ENCODE results near the gene GALNT2. TPM values are rescaled to one million over a fixed set of nuclear protein-coding genes. Genes with fewer than 3 reads are reported as not detected.

GALNT2 gene
- polyA plus RNA-seq, 1 of the 3 experiments (the other 2 are of a cell fraction), result 118 TPM

GRCh38 chr1:230087028-230087716 is 20.1 kb downstream of the GALNT2 start:
- Histone ChIP-seq H3K9me2 (no peaks in the 10 kb centered on the region), H3K4me2 (peak overlapping the region; percentile 24; the same call in 1 of the 2 replicates), H3K79me2 (ENCODE audit: insufficient read depth) (peaks cover 91% of the 10 kb centered on the region), H3K27me3 (ENCODE audit: insufficient read depth) (no peaks in the 10 kb centered on the region), H2AFZ (ENCODE audit: low read depth) (no peak overlapping the region), H3K4me3 (ENCODE audit: low read depth in 2 of 2, low read length in 1 of 2) (no peak overlapping the region), H3K27ac (ENCODE audit: low read depth in 2 of 2, low read length in 1 of 2) (peak overlapping the region; percentile 31 to 59; a peak in 3 of 4 replicates), H3K36me3 (replicated peaks in 1 of 2; ENCODE audit: control insufficient read depth in 1 of 2, insufficient read depth in 2 of 2, low read length in 1 of 2) (no peaks in the 10 kb centered on the region), H3K9ac (no peak overlapping the region; the same call in 1 of the 2 replicates), H3F3A (replicated peaks; ENCODE audit: insufficient read depth) (peaks cover 56% of the 10 kb centered on the region), H3K4me1 (ENCODE audit: control insufficient read depth in 1 of 2, insufficient read depth in 2 of 2, low read depth in 1 of 2, low read length in 1 of 2) (peaks cover 45 to 76% of the 10 kb centered on the region in 2 experiments), H4K20me1 (ENCODE audit: insufficient read depth) (no peaks in the 10 kb centered on the region), H3K9me3 (no peaks in the 10 kb centered on the region)
- no peak for DNase-seq
- ChIA-PET CTCF (interaction anchor here (0.6 to 2.1 kb wide), 10 partner anchors 10 to 463 kb away, joined by 3 to 5 read pairs (median 4); no protein-coding TSS in a partner anchor), POLR2A (interaction anchor here (0.8 kb wide), 1 partner anchor 16 kb away, joined by 3 read pairs; no protein-coding TSS in a partner anchor)
- WGBS (ENCODE audit: low lambda C conversion rate), result 80% methylated on average over 11 of the region's 12 CpGs
- TF ChIP-seq SMC3 (IDR thresholded peaks at IDR 0.05; ENCODE audit: low read depth, low read length) (0 out of 2 replicates have a peak, but pooled peaks have one; percentile 2), POLR2AphosphoS5 (IDR thresholded peaks at IDR 0.05; ENCODE audit: low read depth, low read length) (no peak), GATA2 (CRISPR knock-in tag; IDR thresholded peaks at IDR 0.05) (peak; percentile 13; the same call in 1 of the 2 replicates), USF2 (IDR thresholded peaks at IDR 0.05; ENCODE audit: borderline replicate concordance, low read depth, low read length) (no peak), MEF2A (IDR thresholded peaks at IDR 0.05; ENCODE audit: borderline replicate concordance, low read depth) (no peak), IRF3 (IDR thresholded peaks at IDR 0.05; ENCODE audit: low read depth, low read length) (no peak), NFIC (IDR thresholded peaks at IDR 0.05; ENCODE audit: borderline replicate concordance) (no peak), RAD21 (IDR thresholded peaks at IDR 0.05; ENCODE audit: low read length) (peak; percentile 48), EZH2phosphoT487 (IDR thresholded peaks at IDR 0.05; ENCODE audit: borderline replicate concordance, low read depth) (no peak), USF1 (IDR thresholded peaks at IDR 0.05; ENCODE audit: borderline replicate concordance, low read depth) (no peak), CTCF (IDR thresholded peaks at IDR 0.05) (no peak), MXI1 (IDR thresholded peaks at IDR 0.05; ENCODE audit: low read depth, low read length) (no peak), RXRA (IDR thresholded peaks at IDR 0.05; ENCODE audit: borderline replicate concordance, low read depth) (no peak), MAX (IDR thresholded peaks at IDR 0.05; ENCODE audit: low read depth) (no peak), FOXJ3 (CRISPR knock-in tag; IDR thresholded peaks at IDR 0.05) (no peak)
